HepG2 (cell line): ENCODE data around the gene BABAM2. TPM values are rescaled to one million over a fixed set of nuclear protein-coding genes. Genes with fewer than 3 reads are reported as not detected.

ENCODE experiments used
- ARID2 ChIP-seq: sonication (generic); formaldehyde crosslinking; IDR thresholded peaks from 2 replicates; pipeline ENCODE4 v1.8.1; 2022; ENCODE audit warnings: mild to moderate bottlenecking, missing genetic modification reagents, borderline replicate concordance
- EEA1 ChIP-seq: sonication (generic); formaldehyde crosslinking; IDR thresholded peaks from 2 replicates; pipeline ENCODE4 v1.5.1; 2020; ENCODE audit warnings: mild to moderate bottlenecking, missing genetic modification reagents, borderline replicate concordance
- FOXP1 ChIP-seq, 2 experiments: fragments of 450-650 bp in 1 of 2; IDR thresholded peaks; 2 replicates each; pipeline ENCODE4 v1.6.1; 2017 to 2018; ENCODE audit warnings: antibody characterized with exemption in 1 of 2
- GABPA ChIP-seq, 2 experiments: IDR thresholded peaks; 2 replicates each; pipeline ENCODE4 v1.6.1; 2011 to 2016; ENCODE audit warnings: low read depth in 2 of 2, low read length in 1 of 2, missing biosample characterization in 1 of 2, missing genetic modification characterization in 1 of 2
- GFI1 ChIP-seq: sonication (generic); formaldehyde crosslinking; IDR thresholded peaks from 2 replicates; pipeline ENCODE4 v1.5.0; 2020; ENCODE audit warnings: missing genetic modification reagents, mild to moderate bottlenecking, borderline replicate concordance
- IRF9 ChIP-seq: sonication (generic); formaldehyde crosslinking; IDR thresholded peaks from 2 replicates; pipeline ENCODE4 v1.8.0; 2022; ENCODE audit warnings: missing genetic modification reagents, mild to moderate bottlenecking, borderline replicate concordance
- MYPOP ChIP-seq: sonication (generic); formaldehyde crosslinking; IDR thresholded peaks from 2 replicates; pipeline ENCODE4 v1.8.1; 2023; ENCODE audit warnings: mild to moderate bottlenecking, moderate library complexity, missing genetic modification reagents
- PBX3 ChIP-seq: sonication (generic); formaldehyde crosslinking; IDR thresholded peaks from 2 replicates; pipeline ENCODE4 v1.8.1; 2023; ENCODE audit warnings: missing genetic modification reagents, inconsistent platforms, borderline replicate concordance
- POLR2G ChIP-seq: fragments of 200-400 bp; formaldehyde crosslinking; IDR thresholded peaks from 2 replicates; pipeline ENCODE4 v1.6.1; 2018; ENCODE audit warnings: mild to moderate bottlenecking, low read depth, low read length, moderate library complexity
- PPARG ChIP-seq: conservative IDR thresholded peaks from 2 replicates; pipeline ENCODE4 v1.6.1; 2016; ENCODE audit warnings: missing biosample characterization, missing genetic modification reagents
- SMC3 ChIP-seq: IDR thresholded peaks from 2 replicates; pipeline ENCODE4 v1.6.1; 2011; ENCODE audit warnings: low read length, improper control_type of control experiment
- THRA ChIP-seq: sonication (generic); formaldehyde crosslinking; IDR thresholded peaks from 2 replicates; pipeline ENCODE4 v1.4.0; 2020; ENCODE audit warnings: missing genetic modification reagents, borderline replicate concordance
- ZBTB42 ChIP-seq: sonication (generic); formaldehyde crosslinking; IDR thresholded peaks from 2 replicates; pipeline ENCODE4 v1.5.0; 2020; ENCODE audit warnings: mild to moderate bottlenecking, missing genetic modification reagents
- ZKSCAN5 ChIP-seq: sonication (generic); formaldehyde crosslinking; IDR thresholded peaks from 2 replicates; pipeline ENCODE4 v1.5.1; 2020; ENCODE audit warnings: mild to moderate bottlenecking, missing genetic modification reagents
- ZMYM2 ChIP-seq: sonication (generic); formaldehyde crosslinking; IDR thresholded peaks from 2 replicates; pipeline ENCODE4 v1.8.0; 2022; ENCODE audit warnings: mild to moderate bottlenecking, missing genetic modification reagents
- ZMYM3 ChIP-seq: sonication (generic); formaldehyde crosslinking; IDR thresholded peaks from 2 replicates; pipeline ENCODE4 v1.5.1; 2020; ENCODE audit warnings: mild to moderate bottlenecking, missing genetic modification reagents
- ZNF335 ChIP-seq: sonication (generic); formaldehyde crosslinking; IDR thresholded peaks from 2 replicates; pipeline ENCODE4 v1.4.0; 2020; ENCODE audit warnings: missing genetic modification reagents
- ZNF564 ChIP-seq: sonication (generic); formaldehyde crosslinking; IDR thresholded peaks from 2 replicates; pipeline ENCODE4 v1.8.1; 2023; ENCODE audit warnings: mild to moderate bottlenecking, missing genetic modification reagents
- ZNF580 ChIP-seq: IDR thresholded peaks from 2 replicates; pipeline ENCODE4 v1.6.1; 2016; ENCODE audit warnings: low read depth, borderline replicate concordance
- ZNF605 ChIP-seq: sonication (generic); formaldehyde crosslinking; IDR thresholded peaks from 2 replicates; pipeline ENCODE4 v1.8.0; 2022; ENCODE audit warnings: mild to moderate bottlenecking, missing genetic modification reagents
- ZNF724P ChIP-seq: sonication (generic); formaldehyde crosslinking; IDR thresholded peaks from 2 replicates; pipeline ENCODE4 v1.8.0; 2022; ENCODE audit warnings: missing genetic modification reagents, borderline replicate concordance
- ZNF749 ChIP-seq: sonication (generic); formaldehyde crosslinking; IDR thresholded peaks from 2 replicates; pipeline ENCODE4 v1.8.0; 2022; ENCODE audit warnings: mild to moderate bottlenecking, missing genetic modification reagents, moderate library complexity, borderline replicate concordance
- ZNF766 ChIP-seq: sonication (generic); formaldehyde crosslinking; IDR thresholded peaks from 2 replicates; pipeline ENCODE4 v1.5.0; 2020; ENCODE audit warnings: missing genetic modification reagents, borderline replicate concordance
- ZSCAN20 ChIP-seq: sonication (generic); formaldehyde crosslinking; IDR thresholded peaks from 2 replicates; pipeline ENCODE4 v1.4.0; 2020; ENCODE audit warnings: missing genetic modification reagents, mild to moderate bottlenecking, borderline replicate concordance
- ZSCAN9 ChIP-seq: IDR thresholded peaks from 2 replicates; pipeline ENCODE4 v1.6.1; 2016; ENCODE audit warnings: borderline replicate concordance
- polyA plus RNA-seq, 8 experiments: library from polyadenylated mRNA; depleted of rRNA in 3 of 8; stranded (reverse) in 7 of 8; unstranded in 1 of 8; fragments of >200 nt; fragmentation: Illumina TruSeq in 4 of 8; extraction: Trizol in 4 of 8; gene quantifications; 2 replicates each; pipeline versions ENCODE4 v1.2.1 to v1.2.3, GENCODE V29; 2011 to 2016; ENCODE audit warnings: low read depth in 4 of 8, missing spikeins in 1 of 8, mixed read lengths in 1 of 8; ENCODE audit not compliant: insufficient read depth in 1 of 8
- total RNA-seq, 5 experiments: library from RNA; depleted of rRNA; stranded (reverse); fragments of >200 nt; fragmentation: Illumina TruSeq; extraction: Trizol; gene quantifications; 2 replicates each; pipeline ENCODE4 v1.2.3, GENCODE V29; 2016; ENCODE audit warnings: low read depth in 1 of 5

BABAM2 gene
- total and polyA plus RNA-seq, 2 of the 13 experiments (the other 11 are each of a cell fraction or from before 2014, with no cell fraction given), result 24.9 to 28.0 TPM

- TF ChIP-seq EEA1 (CRISPR knock-in tag) (no peak), ZNF749 (CRISPR knock-in tag) (no peak), POLR2G (no peak), ZNF766 (CRISPR knock-in tag) (peak; percentile 29; the same call in 1 of the 2 replicates), THRA (CRISPR knock-in tag) (peak; percentile 49; the same call in 1 of the 2 replicates), ZNF580 (CRISPR knock-in tag) (no peak; the same call in 1 of the 2 replicates), ZBTB42 (CRISPR knock-in tag) (no peak), GABPA (IDR thresholded peaks at IDR 0.05; ENCODE audit: low read depth, low read length) (no peak), GABPA (CRISPR knock-in tag; IDR thresholded peaks at IDR 0.05; ENCODE audit: low read depth) (0 out of 2 replicates have a peak, but pooled peaks have one; percentile 29), ZNF335 (peak; percentile 86; the same call in 1 of the 2 replicates), ZSCAN9 (CRISPR knock-in tag) (no peak), ZMYM3 (CRISPR knock-in tag) (peak; percentile 54; the same call in 1 of the 2 replicates), PPARG (CRISPR knock-in tag) (peak; percentile 94), ZKSCAN5 (CRISPR knock-in tag) (no peak), ZNF724P (CRISPR knock-in tag) (no peak), MYPOP (peak; percentile 26; the same call in 1 of the 2 replicates), FOXP1 (IDR thresholded peaks at IDR 0.05) (peak; percentile 82), FOXP1 (CRISPR knock-in tag; IDR thresholded peaks at IDR 0.05) (peak; percentile 98), ZNF605 (peak; percentile 41), ZNF564 (CRISPR knock-in tag) (no peak), GFI1 (CRISPR knock-in tag) (peak; percentile 98), SMC3 (no peak), PBX3 (CRISPR knock-in tag) (no peak), ZSCAN20 (CRISPR knock-in tag) (no peak), IRF9 (CRISPR knock-in tag) (peak; percentile 35; the same call in 1 of the 2 replicates), ZMYM2 (0 out of 2 replicates have a peak, but pooled peaks have one; percentile 40), ARID2 (CRISPR knock-in tag) (no peak)
Measured at GRCh38 chr2:27875089-27875881, 15.2 kb upstream of the BABAM2 start (continued).
